HEK293T (cell line): ENCODE results near the gene IL15RA.

Experiments used
- CTCF ChIA-PET: fragments of 350-600 bp; formaldehyde crosslinking; extraction: SDS; loops from one replicate; lab custom pipeline; 2021; ENCODE audit warnings: antibody characterized with exemption, inconsistent platforms; lab: Yijun Ruan, JAX
- POLR2A ChIA-PET: fragments of 350-600 bp; formaldehyde crosslinking; extraction: SDS; loops from one replicate; lab custom pipeline; 2020; ENCODE audit warnings: antibody characterized with exemption, inconsistent platforms; lab: Yijun Ruan, JAX
- DNase-seq: peaks from one replicate; pipeline ENCODE4 v3.0.0; 2012; ENCODE audit warnings: mixed read lengths; ENCODE audit errors: extremely low spot score
- ARNT ChIP-seq: fragments of 450-650 bp; IDR thresholded peaks from 2 replicates; pipeline ENCODE4 v1.6.1; 2017; ENCODE audit warnings: mild to moderate bottlenecking
- BHLHE40 ChIP-seq: fragments of 450-650 bp; IDR thresholded peaks from 2 replicates; pipeline ENCODE4 v1.6.1; 2016; ENCODE audit warnings: mild to moderate bottlenecking, moderate library complexity, borderline replicate concordance
- CTBP1 ChIP-seq: fragments of 450-650 bp; IDR thresholded peaks from 2 replicates; pipeline ENCODE4 v1.6.1; 2016; ENCODE audit warnings: borderline replicate concordance
- ELF4 ChIP-seq: fragments of 450-650 bp; IDR thresholded peaks from 2 replicates; pipeline ENCODE4 v1.6.1; 2017; ENCODE audit warnings: antibody characterized with exemption
- FOXA1 ChIP-seq: fragments of 450-650 bp; IDR thresholded peaks from 2 replicates; pipeline ENCODE4 v1.6.1; 2016; ENCODE audit warnings: mild to moderate bottlenecking
- FOXK2 ChIP-seq: fragments of 450-650 bp; IDR thresholded peaks from 2 replicates; pipeline ENCODE4 v1.6.1; 2016; ENCODE audit warnings: mild to moderate bottlenecking
- FOXM1 ChIP-seq: fragments of 450-650 bp; IDR thresholded peaks from 2 replicates; pipeline ENCODE4 v1.6.1; 2017; ENCODE audit warnings: mild to moderate bottlenecking, borderline replicate concordance
- HDGF ChIP-seq: fragments of 450-650 bp; IDR thresholded peaks from 2 replicates; pipeline ENCODE4 v1.6.1; 2017; ENCODE audit warnings: antibody characterized with exemption, borderline replicate concordance
- L3MBTL2 ChIP-seq: fragments of 450-650 bp; conservative IDR thresholded peaks from 2 replicates; pipeline ENCODE4 v1.6.1; 2016; ENCODE audit warnings: mild to moderate bottlenecking
- LEF1 ChIP-seq: fragments of 450-650 bp; IDR thresholded peaks from 2 replicates; pipeline ENCODE4 v1.6.1; 2017; ENCODE audit warnings: mild to moderate bottlenecking, borderline replicate concordance
- NFRKB ChIP-seq: fragments of 450-650 bp; IDR thresholded peaks from 2 replicates; pipeline ENCODE4 v1.6.1; 2016; ENCODE audit warnings: mild to moderate bottlenecking, moderate library complexity
- PKNOX1 ChIP-seq: fragments of 450-650 bp; IDR thresholded peaks from 2 replicates; pipeline ENCODE4 v1.6.1; 2016
- SP1 ChIP-seq: fragments of 450-650 bp; IDR thresholded peaks from 2 replicates; pipeline ENCODE4 v1.6.1; 2017
- SUZ12 ChIP-seq: fragments of 450-650 bp; IDR thresholded peaks from 2 replicates; pipeline ENCODE4 v1.6.1; 2016; ENCODE audit warnings: mild to moderate bottlenecking
- TARDBP ChIP-seq: fragments of 450-650 bp; IDR thresholded peaks from 2 replicates; pipeline ENCODE4 v1.6.1; 2016
- ZNF384 ChIP-seq: fragments of 450-650 bp; IDR thresholded peaks from 2 replicates; pipeline ENCODE4 v1.6.1; 2016

IL15RA gene

DNA sequence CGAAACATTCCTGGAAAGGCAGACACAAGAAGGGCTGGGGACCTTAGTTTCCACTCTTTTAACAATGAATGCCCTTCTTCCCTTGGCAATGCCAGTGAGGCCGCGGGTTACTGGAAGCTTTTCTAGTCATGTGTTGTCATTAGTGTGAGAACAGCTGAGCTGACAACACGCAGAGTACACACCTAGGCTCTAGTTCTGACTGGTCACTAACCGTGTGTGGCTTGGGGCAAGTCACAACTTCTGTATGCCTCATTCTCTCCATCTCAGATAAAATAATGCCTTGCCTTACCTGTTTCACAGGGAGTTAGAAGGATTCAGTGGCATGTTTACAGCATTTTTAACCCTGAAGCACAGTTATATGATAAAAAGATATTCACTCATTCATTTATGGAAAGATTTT is 55.6 kb downstream of the IL15RA start:
- TF ChIP-seq FOXM1 (no peak), SP1 (no peak), L3MBTL2 (no peak), LEF1 (no peak), ARNT (no peak), BHLHE40 (no peak), HDGF (no peak), FOXK2 (no peak), PKNOX1 (no peak), FOXA1 (no peak), TARDBP (no peak), ZNF384 (no peak), SUZ12 (no peak), CTBP1 (no peak), NFRKB (no peak), ELF4 (no peak)
- DNase-seq = no peak
- POLR2A ChIA-PET = no interaction called here
- CTCF ChIA-PET = no interaction called here

DNA sequence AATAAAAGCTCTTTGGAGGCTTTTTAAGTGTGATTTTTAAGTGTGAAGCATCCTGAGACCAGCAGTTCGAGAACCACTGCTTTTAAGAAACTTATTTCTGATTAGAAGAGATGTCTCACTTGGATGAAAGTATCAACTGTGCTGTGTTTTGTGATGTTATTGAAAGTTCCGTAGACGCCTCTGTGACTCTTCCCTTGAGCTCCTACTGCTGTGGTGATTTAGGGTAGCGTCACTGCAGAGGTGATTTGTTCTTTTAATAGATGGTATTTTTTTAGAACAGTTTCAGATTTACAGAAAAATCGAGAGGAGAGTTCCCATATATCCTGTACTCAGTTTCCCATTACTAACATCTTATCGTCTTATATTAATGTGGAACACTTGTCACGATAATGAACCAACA is 57.8 kb downstream of the IL15RA start:
- POLR2A ChIA-PET = no interaction called here
- no peak for TF ChIP-seq L3MBTL2
- CTCF ChIA-PET = interaction anchor here (0.7 kb wide), 1 partner anchor 1074 kb away, joined by 3 read pairs; no protein-coding TSS in a partner anchor
- no peak for DNase-seq

GRCh38 chr10:5918763-5919162 is 58.6 kb downstream of the IL15RA start:
- ChIA-PET POLR2A (no interaction called here), CTCF (no interaction called here)
- no peak for DNase-seq
- TF ChIP-seq FOXM1 (no peak), TARDBP (no peak), LEF1 (no peak), FOXA1 (no peak), L3MBTL2 (no peak), SUZ12 (no peak), ZNF384 (no peak), ELF4 (no peak), PKNOX1 (no peak), CTBP1 (no peak), HDGF (no peak), NFRKB (no peak), SP1 (no peak)

DNA sequence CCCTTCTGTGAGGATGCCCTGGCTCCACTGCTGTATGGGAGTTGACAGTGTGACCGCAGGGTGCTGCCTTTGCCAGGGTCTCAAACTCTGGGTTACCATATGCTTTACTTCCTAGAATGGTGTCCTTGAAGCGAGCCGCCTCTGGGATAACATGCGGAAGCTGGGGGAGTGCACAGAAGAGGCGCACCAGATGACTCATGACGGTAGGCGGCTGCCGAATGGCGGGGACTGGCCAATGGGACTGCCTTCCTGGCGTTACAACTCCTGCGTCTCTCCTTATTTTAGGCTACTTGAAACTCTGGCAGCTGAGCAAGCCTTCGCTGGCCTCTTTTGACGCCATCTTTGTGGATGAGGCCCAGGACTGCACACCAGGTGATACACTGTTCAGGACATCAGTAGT is 60.0 kb downstream of the IL15RA start:
- no peak for DNase-seq
- TF ChIP-seq ARNT = no peak
- no peak for TF ChIP-seq PKNOX1
- no peak for TF ChIP-seq TARDBP
- TF ChIP-seq FOXK2 = no peak
- TF ChIP-seq SUZ12 = no peak
- TF ChIP-seq ZNF384 = no peak
- no peak for TF ChIP-seq SP1
- no peak for TF ChIP-seq LEF1
- no peak for TF ChIP-seq NFRKB
- TF ChIP-seq BHLHE40 = no peak
- TF ChIP-seq HDGF = no peak
- TF ChIP-seq FOXM1 = no peak
- no peak for TF ChIP-seq CTBP1
- no peak for TF ChIP-seq FOXA1
- no peak for TF ChIP-seq L3MBTL2
- no peak for TF ChIP-seq ELF4
- CTCF ChIA-PET = no interaction called here
- POLR2A ChIA-PET = no interaction called here

GRCh38 chr10:5915451-5915850 is 61.9 kb downstream of the IL15RA start:
- TF ChIP-seq ZNF384 (no peak), FOXA1 (no peak), L3MBTL2 (no peak), SUZ12 (no peak), BHLHE40 (no peak)

DNA sequence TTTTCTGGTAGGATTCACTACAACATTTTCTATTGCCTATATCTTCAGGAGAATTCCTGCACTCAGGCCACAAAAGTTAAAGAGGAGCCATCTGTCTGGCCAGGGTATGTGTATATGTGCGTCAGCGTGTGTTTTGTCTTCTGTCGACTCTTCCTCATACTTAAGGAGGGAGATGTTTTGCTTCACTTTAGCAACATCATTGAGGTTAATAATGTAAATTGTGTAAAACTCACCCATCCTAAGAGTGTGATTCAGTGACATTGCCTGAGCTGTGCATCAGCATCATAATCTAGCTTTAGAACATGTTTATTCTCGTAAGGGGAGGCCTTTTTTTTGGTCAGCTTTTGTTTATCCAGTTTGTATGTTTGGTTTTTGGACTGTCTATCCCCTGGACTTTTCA is 63.6 kb downstream of the IL15RA start:
- ChIA-PET POLR2A (no interaction called here), CTCF (no interaction called here)
- no peak for DNase-seq
- TF ChIP-seq SP1 (no peak), ARNT (no peak), L3MBTL2 (no peak), FOXA1 (no peak), SUZ12 (no peak), HDGF (no peak), NFRKB (no peak), TARDBP (no peak), FOXK2 (no peak), LEF1 (no peak), ZNF384 (no peak), FOXM1 (no peak), BHLHE40 (no peak), PKNOX1 (no peak), ELF4 (no peak), CTBP1 (no peak)

More at GRCh38 chr10:5915451-5915850, 61.9 kb downstream of the IL15RA start:
- no peak for DNase-seq
- CTCF ChIA-PET = no interaction called here
- POLR2A ChIA-PET = interaction anchor here (1.2 kb wide), 1 partner anchor 26 kb away, joined by 4 read pairs; the partner anchor contains the start of genes ANKRD16 and FBH1
